ENCODE results near the gene ITIH3.

DNA sequence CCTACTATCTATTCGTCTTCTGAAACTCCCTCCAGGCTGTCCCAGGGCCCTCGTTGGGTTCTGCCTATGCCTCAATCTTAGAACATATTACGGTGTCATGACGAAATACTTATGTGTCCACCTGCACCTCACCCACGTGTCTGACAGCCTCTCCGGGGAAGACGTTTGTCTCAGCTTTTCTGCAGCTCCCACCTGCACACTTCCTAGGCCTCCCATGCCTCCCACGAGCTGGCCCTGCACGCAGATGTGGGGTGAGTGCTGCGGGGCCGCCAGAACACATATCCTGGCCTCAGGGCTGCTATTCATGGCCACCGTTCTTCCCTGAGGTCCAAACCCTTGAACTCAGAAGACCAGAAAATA is 47.4 kb downstream of the ITIH3 start:
- no peak for TF ChIP-seq IRF2 (CRISPR knock-in tag; IDR thresholded peaks at IDR 0.05; ENCODE audit: borderline replicate concordance, low read depth)
- TF ChIP-seq, protein P1, sequence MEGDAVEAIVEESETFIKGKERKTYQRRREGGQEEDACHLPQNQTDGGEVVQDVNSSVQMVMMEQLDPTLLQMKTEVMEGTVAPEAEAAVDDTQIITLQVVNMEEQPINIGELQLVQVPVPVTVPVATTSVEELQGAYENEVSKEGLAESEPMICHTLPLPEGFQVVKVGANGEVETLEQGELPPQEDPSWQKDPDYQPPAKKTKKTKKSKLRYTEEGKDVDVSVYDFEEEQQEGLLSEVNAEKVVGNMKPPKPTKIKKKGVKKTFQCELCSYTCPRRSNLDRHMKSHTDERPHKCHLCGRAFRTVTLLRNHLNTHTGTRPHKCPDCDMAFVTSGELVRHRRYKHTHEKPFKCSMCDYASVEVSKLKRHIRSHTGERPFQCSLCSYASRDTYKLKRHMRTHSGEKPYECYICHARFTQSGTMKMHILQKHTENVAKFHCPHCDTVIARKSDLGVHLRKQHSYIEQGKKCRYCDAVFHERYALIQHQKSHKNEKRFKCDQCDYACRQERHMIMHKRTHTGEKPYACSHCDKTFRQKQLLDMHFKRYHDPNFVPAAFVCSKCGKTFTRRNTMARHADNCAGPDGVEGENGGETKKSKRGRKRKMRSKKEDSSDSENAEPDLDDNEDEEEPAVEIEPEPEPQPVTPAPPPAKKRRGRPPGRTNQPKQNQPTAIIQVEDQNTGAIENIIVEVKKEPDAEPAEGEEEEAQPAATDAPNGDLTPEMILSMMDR (IDR thresholded peaks at IDR 0.05), result no peak
- TF ChIP-seq, protein P2, sequence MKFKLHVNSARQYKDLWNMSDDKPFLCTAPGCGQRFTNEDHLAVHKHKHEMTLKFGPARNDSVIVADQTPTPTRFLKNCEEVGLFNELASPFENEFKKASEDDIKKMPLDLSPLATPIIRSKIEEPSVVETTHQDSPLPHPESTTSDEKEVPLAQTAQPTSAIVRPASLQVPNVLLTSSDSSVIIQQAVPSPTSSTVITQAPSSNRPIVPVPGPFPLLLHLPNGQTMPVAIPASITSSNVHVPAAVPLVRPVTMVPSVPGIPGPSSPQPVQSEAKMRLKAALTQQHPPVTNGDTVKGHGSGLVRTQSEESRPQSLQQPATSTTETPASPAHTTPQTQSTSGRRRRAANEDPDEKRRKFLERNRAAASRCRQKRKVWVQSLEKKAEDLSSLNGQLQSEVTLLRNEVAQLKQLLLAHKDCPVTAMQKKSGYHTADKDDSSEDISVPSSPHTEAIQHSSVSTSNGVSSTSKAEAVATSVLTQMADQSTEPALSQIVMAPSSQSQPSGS (CRISPR knock-in tag; IDR thresholded peaks at IDR 0.05; ENCODE audit: borderline replicate concordance, low read depth), result no peak
- no peak for TF ChIP-seq NR1H2 (CRISPR knock-in tag; IDR thresholded peaks at IDR 0.05)
- no peak for TF ChIP-seq TP53 (CRISPR knock-in tag; IDR thresholded peaks at IDR 0.05)

Measured in WTC11 (cell line).